Measurements from ENCODE around the gene SLC10A7.

Gene SLC10A7

DNA sequence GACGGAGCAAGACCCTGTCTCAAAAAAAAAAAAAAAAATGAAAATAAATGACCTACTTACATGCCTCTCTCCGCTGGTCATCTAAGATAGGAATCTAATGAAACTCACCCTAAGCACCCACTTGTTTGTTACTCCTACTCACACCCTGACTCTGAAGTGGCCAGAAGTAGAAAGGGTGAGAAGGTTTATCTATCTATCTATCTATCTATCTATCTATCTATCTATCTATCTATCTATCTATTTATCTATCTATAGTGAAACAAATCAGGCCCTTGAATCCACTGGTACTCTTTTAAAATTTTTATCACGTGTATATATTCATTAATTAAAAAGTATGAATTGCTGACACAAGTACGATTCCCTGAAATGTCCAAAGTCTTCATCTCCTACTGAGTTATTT, 75.2 kb downstream of the SLC10A7 start:
- H3K9ac ChIP-seq (ENCODE audit: low read length): no peak overlapping the region
- no peaks in the 10 kb centered on the region for H4K20me1 ChIP-seq (ENCODE audit: insufficient read depth, low read length)
- H3K4me1 ChIP-seq (ENCODE audit: low read length): no peaks in the 10 kb centered on the region
- H3K9me3 ChIP-seq (ENCODE audit: insufficient read depth, low read length): no peaks in the 10 kb centered on the region
- TF ChIP-seq CTCF (IDR thresholded peaks at IDR 0.05; ENCODE audit: low read depth, low read length) (no peak), EZH2phosphoT487 (IDR thresholded peaks at IDR 0.05; ENCODE audit: low read depth) (no peak)
- H3K79me2 ChIP-seq (ENCODE audit: low read length): no peaks in the 10 kb centered on the region
- H3K27me3 ChIP-seq (ENCODE audit: low read depth, low read length): no peaks in the 10 kb centered on the region
- H3K36me3 ChIP-seq (replicated peaks; ENCODE audit: low read depth, low read length): no peaks in the 10 kb centered on the region
- no peak overlapping the region for H3K4me2 ChIP-seq (ENCODE audit: low read length)
- H3K27ac ChIP-seq (ENCODE audit: low read length): no peak overlapping the region
- no peak overlapping the region for H3K4me3 ChIP-seq (ENCODE audit: low read length)
- H2AFZ ChIP-seq (ENCODE audit: low read depth, low read length): no peak overlapping the region

DNA sequence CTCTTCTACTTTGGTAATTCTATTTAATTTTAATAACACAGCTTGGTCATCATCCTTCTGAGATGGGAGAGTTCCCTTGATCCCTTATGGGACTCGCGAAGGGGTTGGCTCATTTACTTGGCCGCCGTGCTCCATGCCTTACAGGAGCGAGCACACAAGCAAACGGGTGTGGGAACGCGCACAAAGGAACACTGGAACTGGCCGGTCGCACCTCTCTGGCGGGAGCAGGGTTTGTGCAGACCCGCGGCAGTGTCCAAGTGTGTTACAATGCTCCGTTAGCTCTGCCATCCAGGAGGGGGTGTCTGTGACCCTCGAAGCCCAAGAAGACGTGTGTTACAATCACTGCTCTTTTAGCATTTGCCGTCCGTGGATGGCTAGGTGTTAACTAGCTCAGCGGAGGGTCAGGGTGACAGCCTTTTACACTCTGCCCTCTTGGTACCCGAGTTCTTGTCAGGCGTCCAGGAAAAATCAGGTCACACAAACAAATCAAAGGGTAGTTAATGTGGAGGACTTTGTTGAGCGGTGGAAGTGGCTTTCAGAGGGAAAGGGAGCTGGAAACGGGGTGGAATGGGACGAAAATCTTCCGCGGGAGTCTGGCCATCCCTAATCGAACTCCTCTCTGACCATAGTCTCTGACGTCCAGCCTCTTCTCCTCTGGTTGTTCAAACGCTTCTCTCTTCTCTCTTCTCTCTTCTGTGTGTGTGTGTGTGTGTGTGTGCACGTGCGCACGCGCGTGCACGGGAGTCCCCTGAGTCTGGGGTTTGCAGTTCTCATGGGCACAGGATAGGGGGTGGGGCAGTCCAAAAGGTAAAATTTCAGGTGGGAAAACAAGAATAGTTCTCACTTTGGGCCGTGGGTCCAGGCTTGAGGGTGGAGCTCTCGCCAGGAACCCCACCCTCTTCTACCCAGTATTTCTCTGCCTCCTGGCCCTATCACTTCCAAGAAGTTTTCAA, 76.3 kb downstream of the SLC10A7 start:
- H3K9me3 ChIP-seq (ENCODE audit: insufficient read depth, low read length): no peaks in the 10 kb centered on the region
- no peaks in the 10 kb centered on the region for H4K20me1 ChIP-seq (ENCODE audit: insufficient read depth, low read length)
- no peaks in the 10 kb centered on the region for H3K4me1 ChIP-seq (ENCODE audit: low read length)
- no peaks in the 10 kb centered on the region for H3K27me3 ChIP-seq (ENCODE audit: low read depth, low read length)
- H2AFZ ChIP-seq (ENCODE audit: low read depth, low read length): no peak overlapping the region
- H3K79me2 ChIP-seq (ENCODE audit: low read length): no peaks in the 10 kb centered on the region
- H3K4me3 ChIP-seq (ENCODE audit: low read length): no peak overlapping the region
- no peak overlapping the region for H3K4me2 ChIP-seq (ENCODE audit: low read length)
- no peaks in the 10 kb centered on the region for H3K36me3 ChIP-seq (replicated peaks; ENCODE audit: low read depth, low read length)
- H3K9ac ChIP-seq (ENCODE audit: low read length): no peak overlapping the region
- TF ChIP-seq CTCF (IDR thresholded peaks at IDR 0.05; ENCODE audit: low read depth, low read length) (no peak), EZH2phosphoT487 (IDR thresholded peaks at IDR 0.05; ENCODE audit: low read depth) (no peak)
- no peak overlapping the region for H3K27ac ChIP-seq (ENCODE audit: low read length)

- no peak overlapping the region for H3K4me3 ChIP-seq (ENCODE audit: low read length)
- H3K9me3 ChIP-seq (ENCODE audit: insufficient read depth, low read length): no peaks in the 10 kb centered on the region
- TF ChIP-seq CTCF (IDR thresholded peaks at IDR 0.05; ENCODE audit: low read depth, low read length) (no peak), EZH2phosphoT487 (IDR thresholded peaks at IDR 0.05; ENCODE audit: low read depth) (no peak)
- H3K27ac ChIP-seq (ENCODE audit: low read length): no peak overlapping the region
- H3K4me2 ChIP-seq (ENCODE audit: low read length): no peak overlapping the region
- no peak overlapping the region for H3K9ac ChIP-seq (ENCODE audit: low read length)
- no peaks in the 10 kb centered on the region for H3K4me1 ChIP-seq (ENCODE audit: low read length)
- no peaks in the 10 kb centered on the region for H3K36me3 ChIP-seq (replicated peaks; ENCODE audit: low read depth, low read length)
- no peaks in the 10 kb centered on the region for H4K20me1 ChIP-seq (ENCODE audit: insufficient read depth, low read length)
- no peaks in the 10 kb centered on the region for H3K27me3 ChIP-seq (ENCODE audit: low read depth, low read length)
- no peak overlapping the region for H2AFZ ChIP-seq (ENCODE audit: low read depth, low read length)
- H3K79me2 ChIP-seq (ENCODE audit: low read length): no peaks in the 10 kb centered on the region
Observed at GRCh38 chr4:146443525-146443924, 78.2 kb downstream of the SLC10A7 start.

GRCh38 chr4:146442801-146443200, 78.9 kb downstream of the SLC10A7 start:
- no peaks in the 10 kb centered on the region for H3K79me2 ChIP-seq (ENCODE audit: low read length)
- H3K4me1 ChIP-seq (ENCODE audit: low read length): no peaks in the 10 kb centered on the region
- H3K4me2 ChIP-seq (ENCODE audit: low read length): no peak overlapping the region
- no peak overlapping the region for H2AFZ ChIP-seq (ENCODE audit: low read depth, low read length)
- H3K27ac ChIP-seq (ENCODE audit: low read length): no peak overlapping the region
- no peak overlapping the region for H3K9ac ChIP-seq (ENCODE audit: low read length)
- no peaks in the 10 kb centered on the region for H3K9me3 ChIP-seq (ENCODE audit: insufficient read depth, low read length)
- no peak overlapping the region for H3K4me3 ChIP-seq (ENCODE audit: low read length)
- H3K27me3 ChIP-seq (ENCODE audit: low read depth, low read length): no peaks in the 10 kb centered on the region
- no peaks in the 10 kb centered on the region for H3K36me3 ChIP-seq (replicated peaks; ENCODE audit: low read depth, low read length)
- no peak for TF ChIP-seq EZH2phosphoT487 (IDR thresholded peaks at IDR 0.05; ENCODE audit: low read depth)
- TF ChIP-seq CTCF (IDR thresholded peaks at IDR 0.05; ENCODE audit: low read depth, low read length): no peak
- H4K20me1 ChIP-seq (ENCODE audit: insufficient read depth, low read length): no peaks in the 10 kb centered on the region
